Upper lobe of left lung (tissue), 4 donors: ENCODE results near the gene FHOD3.

Experiments
- POLR2A ChIP-seq, 4 donors: fragments of 450-650 bp; IDR thresholded peaks; one replicate each; pipeline ENCODE4 v1.5.1; 2016 to 2017; ENCODE audit warnings: antibody characterized with exemption in 4 of 4, mild to moderate bottlenecking in 2 of 4
- TF ChIP-seq, protein P1 (sequence below), 6 experiments: fragments of 450-650 bp in 4 of 6; fragments of 200-600 bp in 2 of 6; sonication (generic) in 2 of 6; IDR thresholded peaks; one replicate each; pipeline ENCODE4 v1.5.1; 2016 to 2019; ENCODE audit warnings: antibody characterized with exemption in 6 of 6

GRCh38 chr18:36676629-36677028 lies 379.1 kb downstream of the FHOD3 start:
- TF ChIP-seq, protein P1, sequence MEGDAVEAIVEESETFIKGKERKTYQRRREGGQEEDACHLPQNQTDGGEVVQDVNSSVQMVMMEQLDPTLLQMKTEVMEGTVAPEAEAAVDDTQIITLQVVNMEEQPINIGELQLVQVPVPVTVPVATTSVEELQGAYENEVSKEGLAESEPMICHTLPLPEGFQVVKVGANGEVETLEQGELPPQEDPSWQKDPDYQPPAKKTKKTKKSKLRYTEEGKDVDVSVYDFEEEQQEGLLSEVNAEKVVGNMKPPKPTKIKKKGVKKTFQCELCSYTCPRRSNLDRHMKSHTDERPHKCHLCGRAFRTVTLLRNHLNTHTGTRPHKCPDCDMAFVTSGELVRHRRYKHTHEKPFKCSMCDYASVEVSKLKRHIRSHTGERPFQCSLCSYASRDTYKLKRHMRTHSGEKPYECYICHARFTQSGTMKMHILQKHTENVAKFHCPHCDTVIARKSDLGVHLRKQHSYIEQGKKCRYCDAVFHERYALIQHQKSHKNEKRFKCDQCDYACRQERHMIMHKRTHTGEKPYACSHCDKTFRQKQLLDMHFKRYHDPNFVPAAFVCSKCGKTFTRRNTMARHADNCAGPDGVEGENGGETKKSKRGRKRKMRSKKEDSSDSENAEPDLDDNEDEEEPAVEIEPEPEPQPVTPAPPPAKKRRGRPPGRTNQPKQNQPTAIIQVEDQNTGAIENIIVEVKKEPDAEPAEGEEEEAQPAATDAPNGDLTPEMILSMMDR (IDR thresholded peaks at IDR 0.05): no peak
- no peak for TF ChIP-seq POLR2A (IDR thresholded peaks at IDR 0.05)
